SK-MEL-5 (cell line): ENCODE measurements around the gene DMBX1. TPM values are rescaled to one million over a fixed set of nuclear protein-coding genes. Genes with fewer than 3 reads are reported as not detected.

Source experiments
- DNase-seq: peaks from one replicate; pipeline ENCODE4 v3.0.0-alpha.2; 2016; ENCODE audit warnings: low read depth, low spot score
- in situ Hi-C: cut with HindIII; loops from 2 replicates; pipeline ENCODE4 v1.10.0; 2016; ENCODE audit warnings: low sequenced_read_pairs, high pct_unique_total_duplicates, low pct_unique_long_range_greater_than_20kb
- total RNA-seq: library from RNA; depleted of rRNA; stranded (reverse); fragments of >200 nt; shearing (Covaris generic); gene quantifications from 2 replicates; pipeline ENCODE4 v1.2.3, GENCODE V29; 2014; rRNA removed

Gene DMBX1
- total RNA-seq, 1 experiment from 2014 or later: 0.03 TPM

- DNase-seq: peak; percentile 73
- in situ Hi-C loops: loop anchor here (10.0 kb wide), 1 partner anchor 53 kb away; no protein-coding TSS in a partner anchor
Measured at GRCh38 chr1:46527474-46528296, 38.0 kb downstream of the DMBX1 start.

- in situ Hi-C loops: loop anchor here (10.0 kb wide), 1 partner anchor 54 kb away; no protein-coding TSS in a partner anchor
- peak; percentile 31 for DNase-seq
Measured at GRCh38 chr1:46528297-46528955, 38.8 kb downstream of the DMBX1 start.

- DNase-seq: peak; percentile 7
- in situ Hi-C loops: loop anchor here (10.0 kb wide), 1 partner anchor 54 kb away; no protein-coding TSS in a partner anchor
Measured at GRCh38 chr1:46529031-46529630, 39.5 kb downstream of the DMBX1 start.

- in situ Hi-C loops: no loop called here
- DNase-seq: no peak
Measured at GRCh38 chr1:46530311-46530710, 40.7 kb downstream of the DMBX1 start.

- DNase-seq: no peak
- in situ Hi-C loops: no loop called here
Measured at GRCh38 chr1:46530791-46531409, 41.3 kb downstream of the DMBX1 start.

GRCh38 chr1:46532095-46532494 is 42.5 kb downstream of the DMBX1 start:
- DNase-seq: no peak
- in situ Hi-C loops: no loop called here

- in situ Hi-C loops: no loop called here
- DNase-seq: no peak
Measured at GRCh38 chr1:46532498-46533178, 43.0 kb downstream of the DMBX1 start.

GRCh38 chr1:46533179-46533864 is 43.7 kb downstream of the DMBX1 start:
- DNase-seq: no peak
- in situ Hi-C loops: no loop called here

GRCh38 chr1:46535063-46535462 is 45.4 kb downstream of the DMBX1 start:
- DNase-seq: peak; percentile 51

GRCh38 chr1:46536527-46536926 is 46.9 kb downstream of the DMBX1 start:
- no peak for DNase-seq
- in situ Hi-C loops: no loop called here

More at GRCh38 chr1:46535063-46535462, 45.4 kb downstream of the DMBX1 start:
- in situ Hi-C loops: no loop called here

- in situ Hi-C loops: no loop called here
- DNase-seq: no peak
Measured at GRCh38 chr1:46537651-46538050, 48.0 kb downstream of the DMBX1 start.

GRCh38 chr1:46538147-46538546 is 48.5 kb downstream of the DMBX1 start:
- no peak for DNase-seq
- in situ Hi-C loops: no loop called here

Other genes starting within 250 kb of the DMBX1 start
- gene RAD54L, start 242.1 kb upstream of the DMBX1 start, total RNA-seq: 3.3 TPM in 2 replicates
- 36.9 and 42.8 TPM in 2 replicates for gene LRRC41, start 186.2 kb upstream of the DMBX1 start, total RNA-seq
- gene UQCRH, start 186.1 kb upstream of the DMBX1 start, total RNA-seq: 653 and 801 TPM in 2 replicates
- gene NSUN4, start 149.0 kb upstream of the DMBX1 start, total RNA-seq: 8.7 and 10.2 TPM in 2 replicates
- 1.4 and 2.1 TPM in 2 replicates for gene FAAH, start 95.5 kb upstream of the DMBX1 start, total RNA-seq
- not detected in 2 replicates for gene KNCN, start 61.8 kb downstream of the DMBX1 start, total RNA-seq
- gene MKNK1, start 114.4 kb downstream of the DMBX1 start, total RNA-seq: 14.5 and 16.2 TPM in 2 replicates
- 4.6 and 4.8 TPM in 2 replicates for gene MOB3C, start 127.0 kb downstream of the DMBX1 start, total RNA-seq
- gene ATPAF1, start 178.5 kb downstream of the DMBX1 start, total RNA-seq: 62.9 and 68.8 TPM in 2 replicates
- gene TEX38, start 182.0 kb downstream of the DMBX1 start, total RNA-seq: not detected in 2 replicates
- 60.9 and 68.1 TPM in 2 replicates for gene EFCAB14, start 229.3 kb downstream of the DMBX1 start, total RNA-seq